ENCODE results near the gene UBE2H. TPM values are rescaled to one million over a fixed set of nuclear protein-coding genes. Genes with fewer than 3 reads are reported as not detected.

The UBE2H gene
- total RNA-seq, 1 donor: 59.5 TPM

DNA sequence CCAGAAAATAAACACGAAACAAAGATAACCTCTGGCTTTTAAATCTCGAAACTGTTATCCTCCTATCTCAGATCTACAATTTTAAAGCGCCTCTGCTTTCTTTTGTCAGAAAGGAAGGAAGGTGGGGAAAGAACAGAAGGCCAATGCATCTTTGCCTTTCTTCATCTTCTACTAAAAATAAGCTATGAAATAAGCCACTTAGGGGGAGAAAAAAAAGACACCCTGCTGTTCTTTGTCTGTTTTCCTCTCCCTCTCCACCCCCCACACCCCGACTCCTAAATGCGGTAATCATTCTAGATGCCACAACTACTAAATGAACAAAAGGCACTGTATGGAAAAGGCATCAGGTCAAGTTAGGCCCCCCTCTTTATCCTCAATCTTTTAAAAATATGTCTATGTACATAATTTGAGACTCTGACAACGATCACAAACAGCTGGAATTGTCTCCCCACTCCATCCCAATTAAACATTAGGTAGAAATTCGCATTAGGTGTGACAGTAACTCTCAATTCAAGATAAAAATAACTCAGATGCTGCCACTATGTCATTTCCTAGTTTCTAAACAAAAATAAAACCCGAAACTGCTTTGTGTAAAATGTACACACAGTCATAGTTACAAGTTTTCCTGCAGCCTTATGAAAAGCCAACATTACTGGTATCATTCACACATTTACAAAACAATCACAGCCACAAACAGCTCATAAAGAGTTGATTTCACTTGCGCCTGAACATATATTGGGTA is 2.4 kb downstream of the UBE2H start:
- peak; percentile 38 for DNase-seq (ENCODE audit: low read depth)
- TF ChIP-seq CTCF (IDR thresholded peaks at IDR 0.05; ENCODE audit: insufficient read depth, low read length): no peak
- peak overlapping the region; percentile 85 for H3K4me3 ChIP-seq (ENCODE audit: low read depth, low read length)

DNA sequence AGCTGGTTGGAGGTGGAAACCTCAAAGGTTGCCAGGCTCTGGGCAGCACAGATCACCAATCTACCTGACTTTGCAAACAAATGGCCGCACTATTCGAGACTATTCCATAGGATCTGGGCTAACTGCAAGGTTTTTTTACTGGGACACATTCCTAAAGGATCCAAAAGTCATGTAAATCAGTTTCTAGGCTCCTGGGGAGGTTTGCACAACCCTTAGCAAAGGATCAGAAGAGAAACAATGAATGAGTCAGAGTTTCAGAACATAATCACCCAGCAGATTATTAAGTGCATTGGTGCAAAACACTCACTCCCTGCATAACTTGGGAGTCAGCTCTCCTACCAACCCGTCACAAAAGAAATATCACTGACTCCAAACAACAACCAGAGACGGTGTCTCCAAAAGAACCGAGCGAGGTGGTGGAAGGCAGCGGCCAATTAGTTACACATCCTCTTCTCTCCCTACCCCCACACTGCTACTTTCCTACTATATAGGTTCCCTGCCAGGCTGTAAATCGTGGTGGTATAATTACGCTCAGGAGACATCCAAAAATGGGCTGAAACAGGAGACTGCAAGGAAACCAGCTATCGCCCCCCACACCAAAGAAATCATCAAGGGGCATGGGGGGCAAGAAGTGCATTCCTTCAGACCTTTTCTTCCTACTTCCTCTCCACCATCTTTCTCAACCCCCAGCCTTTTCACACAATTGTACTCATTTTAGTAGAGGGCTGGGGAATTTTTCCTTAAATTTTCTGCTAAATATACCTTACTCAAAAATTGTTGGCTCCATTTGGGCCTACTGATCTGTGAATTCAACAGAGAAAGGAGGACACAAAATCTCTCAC is 3.2 kb downstream of the UBE2H start:
- peak overlapping the region; percentile 85 for H3K4me3 ChIP-seq (ENCODE audit: low read depth, low read length)
- TF ChIP-seq CTCF (IDR thresholded peaks at IDR 0.05; ENCODE audit: insufficient read depth, low read length): no peak
- DNase-seq (ENCODE audit: low read depth): peak; percentile 87

DNA sequence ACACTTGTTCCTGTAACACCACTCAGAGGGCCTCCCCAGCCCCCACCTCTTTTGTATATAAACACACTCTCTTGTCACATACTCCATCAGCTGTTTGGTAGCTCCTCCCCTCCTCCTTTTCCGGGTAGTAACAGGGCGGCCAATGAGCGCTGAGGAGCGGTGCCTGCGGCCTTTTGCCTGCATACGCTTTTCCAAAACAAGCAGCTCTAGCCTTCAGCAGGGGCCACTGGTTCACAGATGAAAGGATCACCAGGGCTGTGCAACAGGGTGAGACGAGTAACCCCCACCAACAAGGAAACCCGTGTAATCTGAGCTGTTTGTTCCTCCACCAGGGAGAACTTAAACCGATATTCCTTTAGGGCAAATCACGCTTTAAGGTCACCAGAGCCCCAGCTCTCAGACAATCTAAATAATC is 3.9 kb downstream of the UBE2H start:
- peak; percentile 89 for DNase-seq (ENCODE audit: low read depth)
- peak overlapping the region; percentile 85 for H3K4me3 ChIP-seq (ENCODE audit: low read depth, low read length)
- no peak for TF ChIP-seq CTCF (IDR thresholded peaks at IDR 0.05; ENCODE audit: insufficient read depth, low read length)

GRCh38 chr7:129948338-129948737 is 4.4 kb downstream of the UBE2H start:
- no peak overlapping the region for H3K4me3 ChIP-seq (ENCODE audit: low read depth, low read length)
- no peak for TF ChIP-seq CTCF (IDR thresholded peaks at IDR 0.05; ENCODE audit: insufficient read depth, low read length)
- no peak for DNase-seq (ENCODE audit: low read depth)

DNA sequence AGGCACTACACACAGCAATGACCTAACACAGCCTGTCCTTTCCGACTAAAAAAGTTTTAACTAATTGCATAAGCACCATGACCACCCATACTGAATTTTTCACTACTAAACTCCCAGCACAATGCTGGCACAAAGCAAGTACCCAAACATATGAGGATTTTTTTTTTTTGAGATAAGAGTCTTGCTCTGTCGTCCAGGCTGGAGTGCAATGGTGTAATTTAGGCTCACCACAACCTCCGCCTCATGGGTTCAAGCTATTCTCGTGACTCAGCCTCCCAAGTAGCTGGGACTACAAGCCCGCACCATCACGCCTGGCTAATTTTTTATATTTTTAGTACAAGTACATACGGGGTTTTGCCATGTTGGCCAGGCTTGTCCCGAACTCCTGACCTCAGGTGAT is 5.1 kb downstream of the UBE2H start:
- TF ChIP-seq CTCF (IDR thresholded peaks at IDR 0.05; ENCODE audit: insufficient read depth, low read length): no peak
- H3K4me3 ChIP-seq (ENCODE audit: low read depth, low read length): no peak overlapping the region
- peak; percentile 84 for DNase-seq (ENCODE audit: low read depth)

DNA sequence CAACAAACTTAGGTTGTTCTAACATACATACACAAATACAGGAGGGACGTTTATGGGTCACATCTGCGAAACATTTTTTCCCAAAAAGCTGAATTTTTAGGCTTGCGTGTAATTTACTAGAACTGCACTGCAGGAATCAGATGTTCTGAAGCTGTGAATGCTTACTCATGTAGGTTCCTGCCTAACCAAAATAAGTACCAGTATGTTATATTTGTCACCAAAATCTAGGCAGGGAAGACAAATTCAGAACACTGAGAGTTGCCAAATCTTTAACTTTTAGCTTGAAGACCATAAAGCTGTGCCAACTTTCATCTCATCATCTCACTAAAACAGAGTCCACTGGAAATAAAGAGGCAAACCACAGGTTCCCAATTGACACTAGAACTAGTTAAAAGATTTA is 5.7 kb downstream of the UBE2H start:
- H3K4me3 ChIP-seq (ENCODE audit: low read depth, low read length): no peak overlapping the region
- DNase-seq (ENCODE audit: low read depth): peak; percentile 48
- no peak for TF ChIP-seq CTCF (IDR thresholded peaks at IDR 0.05; ENCODE audit: insufficient read depth, low read length)

All from fibroblast of the aortic adventitia (primary cell).